Vein endothelial cell (primary cell): ENCODE data around the gene SPDYE2B. TPM values are rescaled to one million over a fixed set of nuclear protein-coding genes. Genes with fewer than 3 reads are reported as not detected.

Source experiments
- small RNA-seq: library from RNA; depleted of rRNA; stranded (forward); fragments of <200 nt; gene quantifications from one replicate; pipeline ENCODE3, GENCODE V24; 2012
- total RNA-seq: library from RNA; depleted of rRNA; stranded (reverse); fragments of >200 nt; gene quantifications from 2 replicates; pipeline ENCODE4 v1.2.3, GENCODE V29; 2012

The SPDYE2B gene, protein sequence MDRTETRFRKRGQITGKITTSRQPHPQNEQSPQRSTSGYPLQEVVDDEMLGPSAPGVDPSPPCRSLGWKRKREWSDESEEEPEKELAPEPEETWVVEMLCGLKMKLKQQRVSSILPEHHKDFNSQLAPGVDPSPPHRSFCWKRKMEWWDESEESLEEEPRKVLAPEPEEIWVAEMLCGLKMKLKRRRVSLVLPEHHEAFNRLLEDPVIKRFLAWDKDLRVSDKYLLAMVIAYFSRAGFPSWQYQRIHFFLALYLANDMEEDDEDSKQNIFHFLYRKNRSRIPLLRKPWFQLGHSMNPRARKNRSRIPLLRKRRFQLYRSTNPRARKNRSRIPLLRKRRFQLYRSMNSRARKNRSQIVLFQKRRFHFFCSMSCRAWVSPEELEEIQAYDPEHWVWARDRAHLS
- not detected in 2 replicates for total RNA-seq

DNA sequence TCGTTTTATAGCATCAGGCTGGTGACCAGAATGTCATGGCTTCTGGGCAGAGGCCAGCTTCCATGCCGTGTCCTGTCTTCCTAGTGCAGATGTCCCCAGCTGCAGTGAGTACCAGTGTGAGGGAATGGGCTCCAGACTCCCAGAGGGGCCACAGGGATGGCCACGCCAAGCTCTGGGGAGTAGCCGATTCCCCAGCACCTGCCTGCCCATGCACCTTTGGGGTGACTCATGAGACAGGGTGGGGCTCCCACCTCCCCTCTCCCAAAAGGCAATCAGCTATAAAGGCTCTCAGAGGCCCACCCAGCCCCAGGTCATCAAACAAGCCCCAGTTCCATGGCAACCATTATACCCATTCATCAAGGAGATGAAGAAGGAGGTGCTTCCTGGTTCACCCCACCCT is at the start of gene SPDYE2B:
Gene SPDYE2B, plus strand, starts transcription at position 396 of the 400 bp plus-strand sequence. CDS start 2,030 bp downstream, outside the sequence.

DNA sequence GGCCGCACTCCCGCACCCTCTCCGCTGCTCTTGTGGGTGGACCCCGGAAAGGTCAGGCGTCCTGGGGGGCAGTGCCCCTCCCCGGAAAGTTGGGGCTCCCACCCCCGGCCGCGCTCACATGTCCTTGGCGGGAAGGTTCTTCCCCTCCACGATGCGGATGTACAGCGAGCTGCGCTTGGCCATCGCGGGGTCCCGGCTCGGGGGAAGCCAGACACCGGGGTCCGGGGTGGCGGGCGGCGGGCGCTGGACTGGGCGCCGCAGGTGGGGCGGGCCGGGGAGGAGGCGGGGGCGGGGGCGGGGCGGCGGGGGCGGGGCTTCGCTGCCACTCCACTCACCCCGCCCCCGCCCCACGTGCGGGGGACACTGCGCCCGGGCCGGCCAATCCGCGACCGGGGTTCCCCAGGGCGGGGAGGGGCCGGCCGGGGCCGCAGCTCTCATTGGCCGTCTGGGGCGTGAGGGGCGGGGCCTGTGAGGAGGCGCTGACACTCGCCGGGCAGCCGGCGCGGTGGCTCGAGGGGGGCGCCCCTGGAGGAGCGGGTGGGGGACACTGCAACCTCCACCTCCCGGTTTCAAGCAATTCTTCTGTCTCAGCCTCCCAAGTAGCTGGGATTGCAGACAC is 33.5 kb upstream of the SPDYE2B start, which contains the start of gene RASA4:
Gene RASA4, minus strand, starts transcription at position 250 of the 619 bp plus-strand sequence. Its CDS starts 67 bp downstream, at position 183.

DNA sequence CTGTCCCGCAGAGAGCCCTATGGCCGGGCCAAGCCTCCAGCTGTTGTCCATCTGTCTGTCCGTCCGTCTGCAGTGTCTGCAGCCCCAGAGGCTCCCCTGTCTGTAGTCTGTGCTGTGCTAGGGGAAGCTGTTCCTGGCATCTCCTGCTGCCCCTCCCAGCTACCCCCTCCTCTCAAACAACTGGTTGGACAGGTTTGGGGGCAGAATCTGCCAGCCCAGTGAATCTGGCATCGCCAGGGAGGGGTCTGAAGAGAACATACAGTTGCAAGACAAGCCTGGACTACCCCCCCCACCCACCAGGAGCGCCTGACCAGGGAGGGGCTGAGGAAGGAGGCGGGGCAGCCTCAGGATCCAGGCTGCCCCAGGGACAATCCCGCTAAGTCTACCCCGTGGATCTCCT is 7.4 kb upstream of the SPDYE2B start, which contains the start of gene UPK3BL1:
Gene UPK3BL1, minus strand, starts transcription at position 101 of the 400 bp plus-strand sequence. Its CDS starts 50 bp downstream, at position 51.

DNA sequence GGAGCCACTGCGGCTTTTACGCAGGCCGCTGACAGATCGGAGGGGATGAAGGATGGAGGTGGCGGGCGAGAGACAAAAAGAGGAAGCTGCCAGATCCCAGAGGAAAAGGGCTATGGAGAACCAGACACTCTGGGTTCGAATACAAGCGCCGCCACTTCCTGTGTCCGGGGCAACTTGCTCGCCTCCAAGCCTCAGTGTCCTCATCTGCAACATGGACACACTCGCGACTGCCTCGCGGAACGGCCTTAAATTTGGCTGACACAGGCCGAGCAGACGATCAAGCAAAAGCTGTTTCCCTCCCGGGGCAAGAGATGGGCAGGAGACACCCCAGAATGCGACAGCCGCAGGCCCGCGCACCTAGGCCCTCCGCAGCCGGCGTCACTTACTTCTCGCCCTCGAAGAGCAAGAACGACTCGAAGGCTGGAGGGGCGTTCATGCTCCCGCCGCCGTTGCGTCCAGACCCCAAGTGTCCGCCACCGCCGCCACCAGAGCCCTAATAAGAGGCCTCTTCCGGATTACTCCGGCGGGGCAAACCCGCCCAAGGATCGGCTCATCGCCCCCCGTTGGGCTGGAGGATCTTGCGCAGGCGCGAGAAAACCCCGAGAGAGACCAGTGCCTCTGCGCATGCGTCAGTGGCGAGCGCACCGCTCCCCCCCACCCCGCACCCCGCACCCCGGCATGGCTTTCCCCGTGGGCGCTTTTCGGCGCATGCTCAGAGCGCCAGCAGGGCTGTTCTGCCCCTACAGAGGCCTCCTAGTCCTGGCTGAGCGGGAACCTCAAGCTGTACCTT is 21.2 kb downstream of the SPDYE2B start, which contains the start of gene POLR2J2:
Gene POLR2J2, minus strand, starts transcription at position 498 of the 790 bp plus-strand sequence. Its CDS starts 62 bp downstream, at position 436.

Small RNA genes within 50 kb of the gene (small RNA-seq; reads per million reads assigned to genes)
- not detected for gene AC105052.3
- gene UPK3BL1: not detected

Other genes starting within 250 kb of the SPDYE2B start
- gene ORAI2, start 216.7 kb upstream of the SPDYE2B start, total RNA-seq: 97.0 and 97.1 TPM in 2 replicates
- 13.1 and 17.3 TPM in 2 replicates for gene ALKBH4, start 185.5 kb upstream of the SPDYE2B start, total RNA-seq
- 27.2 and 29.4 TPM in 2 replicates for gene LRWD1, start 185.3 kb upstream of the SPDYE2B start, total RNA-seq
- 41.8 and 66.6 TPM in 2 replicates for gene POLR2J, start 171.4 kb upstream of the SPDYE2B start, total RNA-seq
- 3.8 and 15.4 TPM in 2 replicates for gene RASA4B, start 132.5 kb upstream of the SPDYE2B start, total RNA-seq
- 2.5 and 2.9 TPM in 2 replicates for gene UPK3BL2, start 106.6 kb upstream of the SPDYE2B start, total RNA-seq
- not detected in 2 replicates for gene SPDYE2, start 99.1 kb upstream of the SPDYE2B start, total RNA-seq
- 85.0 and 93.7 TPM in 2 replicates for gene POLR2J3, start 77.7 kb upstream of the SPDYE2B start, total RNA-seq
- gene RASA4, start 33.6 kb upstream of the SPDYE2B start, total RNA-seq: 11.1 and 30.4 TPM in 2 replicates
- gene UPK3BL1, start 7.5 kb upstream of the SPDYE2B start, total RNA-seq: 11.5 and 17.3 TPM in 2 replicates
- gene POLR2J2, start 21.3 kb downstream of the SPDYE2B start, total RNA-seq: 5.3 and 8.5 TPM in 2 replicates
- gene FAM185A, start 98.7 kb downstream of the SPDYE2B start, total RNA-seq: 7.2 and 8.1 TPM in 2 replicates